Loucy (cell line): ENCODE results near the gene NOL8.

ENCODE experiments used
- H2AFZ ChIP-seq: fragments of 200-600 bp; sonication (generic); 2 replicates; pipeline ENCODE4 v1.6.0; 2016; ENCODE audit warnings: antibody characterized with exemption, mild to moderate bottlenecking, low read length, moderate library complexity
- H3F3A ChIP-seq: fragments of 200-600 bp; 2 replicates; pipeline ENCODE4 v1.6.0; 2016; ENCODE audit warnings: antibody characterized with exemption, low read depth, mild to moderate bottlenecking
- H3K27me3 ChIP-seq: fragments of 200-600 bp; sonication (generic); 2 replicates; pipeline ENCODE4 v1.6.1; 2014; ENCODE audit warnings: low read length, mild to moderate bottlenecking; ENCODE audit not compliant: insufficient read depth, poor library complexity, severe bottlenecking
- H3K36me3 ChIP-seq: fragments of 200-600 bp; sonication (generic); 2 replicates; pipeline ENCODE4 v1.6.1; 2016; ENCODE audit warnings: low read length; ENCODE audit not compliant: insufficient read depth
- H3K4me1 ChIP-seq: fragments of 200-600 bp; sonication (generic); 2 replicates; pipeline ENCODE4 v1.5.1; 2014; ENCODE audit warnings: low read length, mild to moderate bottlenecking; ENCODE audit not compliant: insufficient read depth, poor library complexity, severe bottlenecking
- H3K4me2 ChIP-seq: fragments of 200-600 bp; sonication (generic); 2 replicates; pipeline ENCODE4 v1.6.0; 2014; ENCODE audit warnings: antibody characterized with exemption, low read length, low read depth, mild to moderate bottlenecking; ENCODE audit not compliant: poor library complexity, severe bottlenecking
- H3K4me3 ChIP-seq: fragments of 200-600 bp; sonication (generic); 2 replicates; pipeline ENCODE4 v1.5.1; 2014; ENCODE audit warnings: low read length, mild to moderate bottlenecking, mixed read lengths; ENCODE audit not compliant: poor library complexity, severe bottlenecking
- H3K79me2 ChIP-seq: fragments of 200-600 bp; sonication (generic); 2 replicates; pipeline ENCODE4 v1.6.1; 2014; ENCODE audit warnings: low read length; ENCODE audit not compliant: insufficient read depth
- H3K9ac ChIP-seq: fragments of 200-600 bp; sonication (generic); 2 replicates; pipeline ENCODE4 v1.6.0; 2014; ENCODE audit warnings: mild to moderate bottlenecking, low read depth, low read length, moderate library complexity; ENCODE audit not compliant: poor library complexity, severe bottlenecking
- H3K9me2 ChIP-seq: fragments of 200-600 bp; sonication (generic); replicated peaks from 2 replicates; pipeline ENCODE4 v1.6.1; 2016; ENCODE audit warnings: low read depth, low read length, mixed read lengths
- H3K9me3 ChIP-seq: fragments of 200-600 bp; sonication (generic); 2 replicates; pipeline ENCODE4 v1.6.1; 2014; ENCODE audit warnings: mild to moderate bottlenecking, antibody characterized with exemption, low read length, low read depth; ENCODE audit not compliant: insufficient read depth
- H4K20me1 ChIP-seq: fragments of 200-600 bp; sonication (generic); 2 replicates; pipeline ENCODE4 v1.6.0; 2014; ENCODE audit warnings: antibody characterized with exemption, low read length, mild to moderate bottlenecking; ENCODE audit not compliant: insufficient read depth, poor library complexity, severe bottlenecking
- EZH2phosphoT487 ChIP-seq: fragments of 200-600 bp; IDR thresholded peaks from 2 replicates; pipeline ENCODE4 v1.6.1; 2018; ENCODE audit warnings: antibody characterized with exemption, mild to moderate bottlenecking, moderate library complexity, borderline replicate concordance
- TF ChIP-seq, protein P1 (sequence below): fragments of 200-600 bp; sonication (generic); conservative IDR thresholded peaks from 2 replicates; pipeline ENCODE4 v1.5.1; 2014; ENCODE audit warnings: mild to moderate bottlenecking, antibody characterized with exemption, low read length

The NOL8 gene

DNA sequence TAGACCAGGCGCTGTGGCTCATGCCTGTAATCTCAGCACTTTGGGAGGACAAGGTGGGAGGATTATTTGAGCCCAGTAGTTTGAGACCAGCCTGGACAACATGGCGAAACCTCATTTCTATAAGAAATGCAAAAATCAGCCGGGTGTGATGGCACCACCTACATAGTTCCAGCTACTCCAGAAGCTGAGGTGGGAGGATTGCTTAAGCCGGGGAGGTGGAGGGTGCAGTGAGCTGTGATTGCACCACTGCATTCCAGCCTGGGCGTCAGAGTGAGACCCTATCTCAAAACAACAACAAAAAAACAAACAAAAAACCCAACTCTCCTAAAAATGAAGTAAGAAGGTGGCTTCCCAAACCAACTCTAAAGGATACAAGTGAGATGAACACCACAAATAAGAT lies 54.6 kb downstream of the NOL8 start:
- Histone ChIP-seq H3K9me2 (no peaks in the 10 kb centered on the region), H3K4me3 (no peak overlapping the region)

GRCh38 chr9:92266486-92266885 lies 58.7 kb downstream of the NOL8 start:
- Histone ChIP-seq H3K9me3 (no peaks in the 10 kb centered on the region), H3K4me2 (no peak overlapping the region), H3K9ac (no peak overlapping the region), H2AFZ (no peak overlapping the region), H3K27me3 (no peaks in the 10 kb centered on the region), H4K20me1 (peaks cover 5% of the 10 kb centered on the region), H3K9me2 (no peaks in the 10 kb centered on the region), H3F3A (no peaks in the 10 kb centered on the region), H3K79me2 (no peaks in the 10 kb centered on the region), H3K4me1 (no peaks in the 10 kb centered on the region), H3K36me3 (peaks cover 100% of the 10 kb centered on the region), H3K4me3 (no peak overlapping the region)
- TF ChIP-seq, protein P1, sequence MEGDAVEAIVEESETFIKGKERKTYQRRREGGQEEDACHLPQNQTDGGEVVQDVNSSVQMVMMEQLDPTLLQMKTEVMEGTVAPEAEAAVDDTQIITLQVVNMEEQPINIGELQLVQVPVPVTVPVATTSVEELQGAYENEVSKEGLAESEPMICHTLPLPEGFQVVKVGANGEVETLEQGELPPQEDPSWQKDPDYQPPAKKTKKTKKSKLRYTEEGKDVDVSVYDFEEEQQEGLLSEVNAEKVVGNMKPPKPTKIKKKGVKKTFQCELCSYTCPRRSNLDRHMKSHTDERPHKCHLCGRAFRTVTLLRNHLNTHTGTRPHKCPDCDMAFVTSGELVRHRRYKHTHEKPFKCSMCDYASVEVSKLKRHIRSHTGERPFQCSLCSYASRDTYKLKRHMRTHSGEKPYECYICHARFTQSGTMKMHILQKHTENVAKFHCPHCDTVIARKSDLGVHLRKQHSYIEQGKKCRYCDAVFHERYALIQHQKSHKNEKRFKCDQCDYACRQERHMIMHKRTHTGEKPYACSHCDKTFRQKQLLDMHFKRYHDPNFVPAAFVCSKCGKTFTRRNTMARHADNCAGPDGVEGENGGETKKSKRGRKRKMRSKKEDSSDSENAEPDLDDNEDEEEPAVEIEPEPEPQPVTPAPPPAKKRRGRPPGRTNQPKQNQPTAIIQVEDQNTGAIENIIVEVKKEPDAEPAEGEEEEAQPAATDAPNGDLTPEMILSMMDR = no peak
- no peak for TF ChIP-seq EZH2phosphoT487

More for the DNA sequence above, 54.6 kb downstream of the NOL8 start:
- peaks cover 4% of the 10 kb centered on the region; the same call in 1 of the 2 replicates for H3K79me2 ChIP-seq
- H3K4me1 ChIP-seq = no peaks in the 10 kb centered on the region
- H3K4me2 ChIP-seq = no peak overlapping the region
- no peaks in the 10 kb centered on the region for H3K9me3 ChIP-seq
- TF ChIP-seq EZH2phosphoT487 = no peak
- TF ChIP-seq, protein P1 = no peak
- no peak overlapping the region for H2AFZ ChIP-seq
- no peak overlapping the region for H3K9ac ChIP-seq
- H3K36me3 ChIP-seq = peaks cover 99% of the 10 kb centered on the region
- H3F3A ChIP-seq = no peaks in the 10 kb centered on the region
- peaks cover 9% of the 10 kb centered on the region for H4K20me1 ChIP-seq
- H3K27me3 ChIP-seq = no peaks in the 10 kb centered on the region

DNA sequence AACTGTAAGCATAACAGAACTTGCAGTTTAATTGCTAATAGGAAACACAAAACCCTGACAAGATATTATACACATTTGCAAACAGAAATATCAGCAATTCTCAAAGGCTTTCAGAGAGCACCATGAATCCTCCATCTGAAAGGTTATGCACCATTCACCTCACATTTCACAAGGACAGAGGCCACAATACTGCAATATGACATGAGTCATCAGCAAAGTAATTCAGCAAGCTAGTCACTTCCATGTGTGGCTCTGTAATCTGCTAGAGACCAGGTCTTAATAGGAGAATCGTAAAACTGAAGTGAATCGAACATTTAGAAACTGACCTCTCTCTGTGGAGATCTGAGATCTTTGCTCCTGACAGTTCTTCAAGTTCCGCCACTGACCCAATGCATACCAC lies 60.0 kb downstream of the NOL8 start:
- Histone ChIP-seq H4K20me1 (peaks cover 5% of the 10 kb centered on the region), H3F3A (no peaks in the 10 kb centered on the region), H3K9ac (no peak overlapping the region), H3K4me3 (no peak overlapping the region), H3K4me2 (no peak overlapping the region), H2AFZ (no peak overlapping the region), H3K27me3 (no peaks in the 10 kb centered on the region), H3K9me2 (no peaks in the 10 kb centered on the region), H3K36me3 (peaks cover 98% of the 10 kb centered on the region), H3K9me3 (no peaks in the 10 kb centered on the region), H3K79me2 (no peaks in the 10 kb centered on the region), H3K4me1 (no peaks in the 10 kb centered on the region)
- no peak for TF ChIP-seq EZH2phosphoT487
- TF ChIP-seq, protein P1 = no peak
